HepG2 (cell line): ENCODE measurements around the gene MORN1. TPM values are rescaled to one million over a fixed set of nuclear protein-coding genes. Genes with fewer than 3 reads are reported as not detected.

ENCODE experiments used
- ERF ChIP-seq: IDR thresholded peaks from 2 replicates; pipeline ENCODE4 v1.6.1; 2018; ENCODE audit warnings: missing biosample characterization, missing genetic modification reagents
- GABPB1 ChIP-seq: IDR thresholded peaks from 2 replicates; pipeline ENCODE4 v1.6.1; 2016; ENCODE audit warnings: mild to moderate bottlenecking, missing genetic modification reagents, moderate library complexity, missing compliant biosample characterization
- GPBP1L1 ChIP-seq: sonication (generic); formaldehyde crosslinking; IDR thresholded peaks from 2 replicates; pipeline ENCODE4 v1.5.0; 2020; ENCODE audit warnings: mild to moderate bottlenecking, missing genetic modification reagents
- KDM1A ChIP-seq: IDR thresholded peaks from 2 replicates; pipeline ENCODE4 v1.6.1; 2016; ENCODE audit warnings: missing compliant biosample characterization
- KDM6A ChIP-seq: IDR thresholded peaks from 2 replicates; pipeline ENCODE4 v1.6.1; 2016; ENCODE audit warnings: low read depth
- MTA1 ChIP-seq: sonication (generic); formaldehyde crosslinking; IDR thresholded peaks from 2 replicates; pipeline ENCODE4 v1.4.0; 2020; ENCODE audit warnings: missing genetic modification reagents, mild to moderate bottlenecking, borderline replicate concordance
- MYNN ChIP-seq: sonication (generic); formaldehyde crosslinking; IDR thresholded peaks from 2 replicates; pipeline ENCODE4 v1.4.0; 2020; ENCODE audit warnings: mild to moderate bottlenecking, low read depth, missing genetic modification reagents
- PHB2 ChIP-seq: fragments of 450-650 bp; IDR thresholded peaks from 2 replicates; pipeline ENCODE4 v1.6.1; 2018; ENCODE audit not compliant: partially characterized antibody
- RBAK ChIP-seq: sonication (generic); formaldehyde crosslinking; IDR thresholded peaks from 2 replicates; pipeline ENCODE4 v1.5.1; 2020; ENCODE audit warnings: mild to moderate bottlenecking, missing genetic modification reagents
- RBM22 ChIP-seq: fragments of 200-400 bp; formaldehyde crosslinking; optimal IDR thresholded peaks from 2 replicates; pipeline ENCODE3; 2017; ENCODE audit warnings: mild to moderate bottlenecking, low read length, moderate library complexity
- SUZ12 ChIP-seq: fragments of 150-350 bp; IDR thresholded peaks from 2 replicates; pipeline ENCODE4 v1.6.1; 2014; ENCODE audit warnings: low read depth, low read length
- TCF7L2 ChIP-seq: IDR thresholded peaks from 2 replicates; pipeline ENCODE4 v1.6.1; 2011; ENCODE audit warnings: mild to moderate bottlenecking, low read depth, low read length, moderate library complexity
- TFDP1 ChIP-seq: IDR thresholded peaks from 2 replicates; pipeline ENCODE4 v1.6.1; 2016; ENCODE audit warnings: missing compliant biosample characterization, missing genetic modification reagents, borderline replicate concordance
- THAP9 ChIP-seq: sonication (generic); formaldehyde crosslinking; IDR thresholded peaks from 2 replicates; pipeline ENCODE4; 2020; ENCODE audit warnings: missing genetic modification reagents, mild to moderate bottlenecking, borderline replicate concordance
- TRIM22 ChIP-seq: fragments of 450-650 bp; IDR thresholded peaks from 2 replicates; pipeline ENCODE4 v1.6.1; 2017
- ZFP1 ChIP-seq: IDR thresholded peaks from 2 replicates; pipeline ENCODE4 v1.6.1; 2016
- ZKSCAN5 ChIP-seq: sonication (generic); formaldehyde crosslinking; IDR thresholded peaks from 2 replicates; pipeline ENCODE4 v1.5.1; 2020; ENCODE audit warnings: mild to moderate bottlenecking, missing genetic modification reagents
- ZMAT3 ChIP-seq: sonication (generic); formaldehyde crosslinking; conservative IDR thresholded peaks from 2 replicates; pipeline ENCODE4 v1.7.0; 2021; ENCODE audit warnings: missing genetic modification reagents
- ZMYM3 ChIP-seq: sonication (generic); formaldehyde crosslinking; IDR thresholded peaks from 2 replicates; pipeline ENCODE4 v1.5.1; 2020; ENCODE audit warnings: mild to moderate bottlenecking, missing genetic modification reagents
- ZNF17 ChIP-seq: sonication (generic); formaldehyde crosslinking; IDR thresholded peaks from 2 replicates; pipeline ENCODE4 v1.5.0; 2020; ENCODE audit warnings: mild to moderate bottlenecking, missing genetic modification reagents
- ZNF674 ChIP-seq: sonication (generic); formaldehyde crosslinking; IDR thresholded peaks from 2 replicates; pipeline ENCODE4 v1.5.0; 2020; ENCODE audit warnings: low read depth, mild to moderate bottlenecking, missing genetic modification reagents
- ZNF747 ChIP-seq: sonication (generic); formaldehyde crosslinking; IDR thresholded peaks from 2 replicates; pipeline ENCODE4 v1.8.1; 2023; ENCODE audit warnings: missing genetic modification reagents, mild to moderate bottlenecking, borderline replicate concordance
- ZNF768 ChIP-seq: sonication (generic); formaldehyde crosslinking; IDR thresholded peaks from 2 replicates; pipeline ENCODE4 v1.4.0; 2020; ENCODE audit warnings: missing genetic modification reagents
- ZNF788 ChIP-seq: sonication (generic); formaldehyde crosslinking; IDR thresholded peaks from 2 replicates; pipeline ENCODE4 v1.5.0; 2020; ENCODE audit warnings: mild to moderate bottlenecking, missing genetic modification reagents, borderline replicate concordance
- polyA plus RNA-seq, 8 experiments: library from polyadenylated mRNA; depleted of rRNA in 3 of 8; stranded (reverse) in 7 of 8; unstranded in 1 of 8; fragments of >200 nt; fragmentation: Illumina TruSeq in 4 of 8; extraction: Trizol in 4 of 8; gene quantifications; 2 replicates each; pipeline versions ENCODE4 v1.2.1 to v1.2.3, GENCODE V29; 2011 to 2016; ENCODE audit warnings: low read depth in 4 of 8, missing spikeins in 1 of 8, mixed read lengths in 1 of 8; ENCODE audit not compliant: insufficient read depth in 1 of 8
- total RNA-seq, 5 experiments: library from RNA; depleted of rRNA; stranded (reverse); fragments of >200 nt; fragmentation: Illumina TruSeq; extraction: Trizol; gene quantifications; 2 replicates each; pipeline ENCODE4 v1.2.3, GENCODE V29; 2016; ENCODE audit warnings: low read depth in 1 of 5

The MORN1 gene
- total and polyA plus RNA-seq, 2 of the 13 experiments (the other 11 are each of a cell fraction or from before 2014, with no cell fraction given): 3.1 to 6.5 TPM

GRCh38 chr1:2381741-2382620, 9.4 kb downstream of the MORN1 start (continued):
- TF ChIP-seq TCF7L2: no peak
- TF ChIP-seq PHB2: no peak
- TF ChIP-seq THAP9: no peak
- TF ChIP-seq SUZ12: no peak
- no peak for TF ChIP-seq ZNF747
- no peak; the same call in 1 of the 2 replicates for TF ChIP-seq MTA1 (CRISPR knock-in tag)
- TF ChIP-seq ZNF788 (CRISPR knock-in tag): 0 out of 2 replicates have a peak, but pooled peaks have one; percentile 18
- TF ChIP-seq ERF (CRISPR knock-in tag): no peak
- TF ChIP-seq ZMAT3 (CRISPR knock-in tag): no peak
- no peak for TF ChIP-seq TFDP1 (CRISPR knock-in tag)
- no peak for TF ChIP-seq ZMYM3 (CRISPR knock-in tag)
- no peak for TF ChIP-seq ZNF674 (CRISPR knock-in tag)
- no peak for TF ChIP-seq KDM1A (CRISPR knock-in tag)
- no peak for TF ChIP-seq RBAK
- TF ChIP-seq RBM22: no peak
- TF ChIP-seq GPBP1L1 (CRISPR knock-in tag): no peak
- no peak for TF ChIP-seq ZNF17 (CRISPR knock-in tag)
- no peak for TF ChIP-seq ZFP1 (CRISPR knock-in tag)
- no peak for TF ChIP-seq MYNN (CRISPR knock-in tag)
- peak; percentile 56; the same call in 1 of the 2 replicates for TF ChIP-seq GABPB1 (CRISPR knock-in tag)
- TF ChIP-seq ZNF768: no peak
- TF ChIP-seq TRIM22: no peak
- TF ChIP-seq ZKSCAN5: no peak
- no peak for TF ChIP-seq KDM6A
